Spleen (tissue), 7 donors: ENCODE measurements around the gene HEATR9.

Source experiments
- CTCF ChIP-seq, 11 experiments: fragments of 200-600 bp in 7 of 11; fragments of 450-650 bp in 4 of 11; sonication (generic) in 4 of 11; IDR thresholded peaks in 8 of 11; conservative IDR thresholded peaks in 3 of 11; 1 replicate in 7 of 11; 2 replicates in 4 of 11; pipeline versions ENCODE4 v1.4.0 to v1.8.0; 2016 to 2021; ENCODE audit warnings: antibody characterized with exemption in 11 of 11, inconsistent platforms in 4 of 11, mild to moderate bottlenecking in 1 of 11
- POLR2A ChIP-seq, 3 donors: fragments of 450-650 bp; IDR thresholded peaks; one replicate each; pipeline ENCODE4 v1.5.1; 2017; ENCODE audit warnings: antibody characterized with exemption in 3 of 3, mild to moderate bottlenecking in 1 of 3
- POLR2AphosphoS5 ChIP-seq, 3 donors: sonication (generic); formaldehyde crosslinking; IDR thresholded peaks; one replicate each; pipeline ENCODE4 v1.5.1; 2017; ENCODE audit warnings: antibody characterized with exemption in 3 of 3
- donor health status: DM: no; HTN: no; CAD: no; lungs with moderate emphysema.
- donor health status: DM: no; HTN: no; CAD: no.
- donor health status: DM: no; HTN: no; CAD: no.

DNA sequence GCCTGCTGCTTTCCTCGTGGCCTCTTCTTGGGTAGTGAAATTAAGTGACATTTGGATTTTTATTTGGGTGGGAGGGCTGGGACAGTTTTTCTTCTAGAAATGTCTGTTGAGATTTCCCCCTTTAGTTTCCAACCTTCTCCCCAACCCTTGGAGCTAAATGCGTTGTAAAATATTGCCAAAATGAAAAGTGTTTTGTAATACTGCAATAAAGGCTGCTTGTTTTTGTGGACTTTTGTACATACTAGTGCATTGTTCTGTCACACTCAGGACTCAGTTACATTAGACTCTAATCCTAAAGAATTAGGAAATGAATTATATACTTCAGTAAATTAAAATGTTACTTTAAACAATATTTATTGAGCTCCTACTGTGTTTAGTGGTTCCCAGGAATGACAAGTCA, 21.7 kb downstream of the HEATR9 start:
- TF ChIP-seq CTCF (IDR thresholded peaks at IDR 0.05 in 8 of 11, conservative IDR thresholded peaks at IDR 0.05 in 3 of 11) (no peak), POLR2A (IDR thresholded peaks at IDR 0.05) (no peak), POLR2AphosphoS5 (IDR thresholded peaks at IDR 0.05) (no peak)
